ENCODE measurements around the gene MKLN1.

DNA sequence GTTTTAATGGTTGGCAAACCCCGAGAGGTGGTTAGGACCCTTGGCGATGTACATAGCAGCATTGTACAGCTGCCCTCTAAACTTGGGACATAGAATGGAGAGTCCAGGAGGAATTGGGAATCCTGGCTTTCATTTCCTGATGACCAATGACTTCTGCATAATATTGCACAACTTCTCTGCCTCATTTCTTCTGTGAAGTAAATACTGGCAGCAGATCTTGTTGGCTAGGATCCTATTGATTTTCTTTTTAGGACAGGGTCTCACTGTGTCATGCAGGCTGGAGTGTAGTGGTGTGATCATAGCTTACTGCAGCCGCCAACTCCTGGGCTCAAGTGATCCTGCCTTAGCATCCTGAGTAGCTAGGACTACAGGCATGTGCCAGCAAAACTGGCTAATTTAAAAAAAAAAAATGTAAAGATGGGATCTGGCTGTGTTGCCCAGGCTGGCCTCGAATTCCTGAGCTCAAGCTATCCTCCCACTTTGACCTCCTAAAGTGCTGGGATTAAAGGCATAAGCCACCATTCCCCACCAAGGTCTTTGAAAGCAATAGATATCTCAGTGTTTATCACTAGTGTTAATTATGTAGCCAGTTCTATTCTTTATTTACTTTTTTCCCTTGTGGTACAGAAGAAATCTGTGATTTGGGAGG, 170.7 kb downstream of the MKLN1 start:
- TF ChIP-seq, protein P1, sequence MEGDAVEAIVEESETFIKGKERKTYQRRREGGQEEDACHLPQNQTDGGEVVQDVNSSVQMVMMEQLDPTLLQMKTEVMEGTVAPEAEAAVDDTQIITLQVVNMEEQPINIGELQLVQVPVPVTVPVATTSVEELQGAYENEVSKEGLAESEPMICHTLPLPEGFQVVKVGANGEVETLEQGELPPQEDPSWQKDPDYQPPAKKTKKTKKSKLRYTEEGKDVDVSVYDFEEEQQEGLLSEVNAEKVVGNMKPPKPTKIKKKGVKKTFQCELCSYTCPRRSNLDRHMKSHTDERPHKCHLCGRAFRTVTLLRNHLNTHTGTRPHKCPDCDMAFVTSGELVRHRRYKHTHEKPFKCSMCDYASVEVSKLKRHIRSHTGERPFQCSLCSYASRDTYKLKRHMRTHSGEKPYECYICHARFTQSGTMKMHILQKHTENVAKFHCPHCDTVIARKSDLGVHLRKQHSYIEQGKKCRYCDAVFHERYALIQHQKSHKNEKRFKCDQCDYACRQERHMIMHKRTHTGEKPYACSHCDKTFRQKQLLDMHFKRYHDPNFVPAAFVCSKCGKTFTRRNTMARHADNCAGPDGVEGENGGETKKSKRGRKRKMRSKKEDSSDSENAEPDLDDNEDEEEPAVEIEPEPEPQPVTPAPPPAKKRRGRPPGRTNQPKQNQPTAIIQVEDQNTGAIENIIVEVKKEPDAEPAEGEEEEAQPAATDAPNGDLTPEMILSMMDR (IDR thresholded peaks at IDR 0.05), result no peak
- no peak for TF ChIP-seq POLR2A (IDR thresholded peaks at IDR 0.05)

Data from esophagus squamous epithelium (tissue), 4 donors.